Stromal cell of bone marrow (primary cell): ENCODE results near the gene G3BP1.
"Not testable (repeated sequence)": the region's sequence is repeated elsewhere in the genome, so short reads cannot be mapped to it uniquely, and the experiment has no call there.

Source experiments
- DNase-seq: peaks from one replicate; pipeline ENCODE4 v3.0.0-alpha.2; 2012; ENCODE audit warnings: low read depth

G3BP1 gene

GRCh38 chr5:151771259-151772028 lies at the start of gene G3BP1:
Gene G3BP1 (plus strand): TSS chr5:151771954. CDS start chr5:151786621, 14,667 bp downstream.
- DNase-seq = peak; percentile 100

GRCh38 chr5:151722546-151722945 lies 49.2 kb upstream of the G3BP1 start:
- DNase-seq = no peak

GRCh38 chr5:151724360-151724759 lies 47.4 kb upstream of the G3BP1 start:
- DNase-seq = no peak

GRCh38 chr5:151729597-151729996 lies 42.2 kb upstream of the G3BP1 start:
- not testable (repeated sequence) for DNase-seq

- DNase-seq = no peak
These were observed 41.4 kb upstream of the G3BP1 start for GRCh38 chr5:151730381-151730780.

GRCh38 chr5:151733358-151734063 lies 38.2 kb upstream of the G3BP1 start:
- DNase-seq = peak; percentile 64

GRCh38 chr5:151734064-151734408 lies 37.7 kb upstream of the G3BP1 start:
- DNase-seq = no peak

- no peak for DNase-seq
These were observed 36.1 kb upstream of the G3BP1 start for GRCh38 chr5:151735646-151736045.

- no peak for DNase-seq
These were observed 34.3 kb upstream of the G3BP1 start for GRCh38 chr5:151737431-151737830.

GRCh38 chr5:151738125-151738848 lies 33.5 kb upstream of the G3BP1 start:
- no peak for DNase-seq

GRCh38 chr5:151739395-151739794 lies 32.4 kb upstream of the G3BP1 start:
- no peak for DNase-seq

- DNase-seq = peak; percentile 69
These were observed 31.8 kb upstream of the G3BP1 start for GRCh38 chr5:151739939-151740335.

GRCh38 chr5:151740336-151740942 lies 31.3 kb upstream of the G3BP1 start:
- peak; percentile 91 for DNase-seq

GRCh38 chr5:151740958-151741373 lies 30.8 kb upstream of the G3BP1 start:
- DNase-seq = no peak

GRCh38 chr5:151741678-151742423 lies 29.9 kb upstream of the G3BP1 start:
- DNase-seq = no peak

GRCh38 chr5:151742870-151743294 lies 28.9 kb upstream of the G3BP1 start:
- DNase-seq = no peak

GRCh38 chr5:151743530-151743929 lies 28.2 kb upstream of the G3BP1 start:
- DNase-seq = no peak

GRCh38 chr5:151745071-151745705 lies 26.6 kb upstream of the G3BP1 start:
- DNase-seq = peak; percentile 81

GRCh38 chr5:151750121-151750520 lies 21.6 kb upstream of the G3BP1 start:
- DNase-seq = no peak

- DNase-seq = no peak
These were observed 20.7 kb upstream of the G3BP1 start for GRCh38 chr5:151751091-151751490.

GRCh38 chr5:151751593-151751992 lies 20.2 kb upstream of the G3BP1 start:
- DNase-seq = no peak
